H54 (cell line): Measurements from ENCODE around the gene PIGT.
A peak's percentile ranks its signal among the peaks of the same experiment; 100 is the strongest.

Experiments
- DNase-seq: peaks from one replicate; pipeline ENCODE4 v3.0.0; 2011; ENCODE audit warnings: low spot score, mixed read lengths; ENCODE audit not compliant: insufficient read length
- FAIRE-seq: peaks from 3 replicates; lab custom pipeline; 2011; peaks lifted over from hg19 to GRCh38; lab: Jason Lieb, UNC
- POLR2A ChIP-seq: IDR thresholded peaks from 2 replicates; pipeline ENCODE4 v1.6.1; 2011; ENCODE audit warnings: low read depth, mild to moderate bottlenecking, low read length

Gene PIGT

DNA sequence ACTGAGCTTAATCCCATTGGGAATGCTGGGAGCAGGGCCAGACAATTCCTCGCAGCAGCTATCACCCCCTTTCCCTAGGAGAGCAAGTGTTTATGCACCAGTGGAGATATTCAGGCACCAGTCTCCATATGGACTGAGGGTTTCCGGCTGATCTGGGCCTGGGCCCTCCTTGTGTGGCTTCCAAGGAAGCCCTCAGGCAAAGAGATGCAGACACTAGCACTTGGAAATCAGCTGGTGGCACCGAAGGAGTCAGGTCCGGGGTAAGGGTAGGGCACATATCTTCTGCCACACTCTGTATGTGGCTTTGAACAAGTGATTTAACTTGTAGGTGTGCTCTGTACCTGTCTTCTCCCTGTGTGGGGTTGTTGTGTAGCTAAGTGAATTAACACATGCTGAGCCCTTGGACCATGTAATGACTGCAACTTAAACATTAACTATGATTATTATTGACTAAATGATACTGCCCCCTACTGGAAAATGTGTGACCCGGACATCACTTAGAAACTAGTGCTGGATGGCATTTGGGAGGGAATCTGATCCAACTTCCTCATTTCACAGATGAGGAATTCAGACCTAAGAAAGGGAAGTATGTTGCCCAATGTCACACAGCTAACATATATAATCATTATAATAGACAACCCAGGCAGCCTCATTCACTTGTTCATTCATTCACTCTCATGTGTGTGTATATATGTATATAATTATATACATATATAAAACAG is 34.3 kb downstream of the PIGT start:
- no peak for TF ChIP-seq POLR2A
- DNase-seq (peak; percentile 29), FAIRE-seq (no peak)

DNA sequence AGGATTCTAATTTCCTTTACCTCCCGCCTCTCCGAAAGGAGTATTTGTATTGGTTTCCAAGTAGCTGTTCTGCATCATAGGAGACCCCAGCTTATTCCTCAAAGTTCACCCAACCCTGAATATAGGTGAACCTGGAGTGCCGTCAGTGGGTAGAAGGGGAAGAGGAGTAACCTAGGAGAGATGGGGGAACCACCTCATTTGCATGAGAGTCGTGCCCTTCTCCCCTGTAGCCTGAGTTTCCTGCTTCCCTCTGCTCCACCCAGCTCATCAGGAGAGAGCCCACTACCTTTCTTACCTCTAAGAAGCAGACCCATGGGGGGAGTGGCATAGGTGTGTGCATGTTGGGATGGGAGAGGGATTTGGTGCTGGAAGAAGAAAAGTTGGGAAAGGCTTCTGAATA is 36.3 kb downstream of the PIGT start:
- TF ChIP-seq POLR2A: no peak
- no peak for DNase-seq
- FAIRE-seq: no peak

DNA sequence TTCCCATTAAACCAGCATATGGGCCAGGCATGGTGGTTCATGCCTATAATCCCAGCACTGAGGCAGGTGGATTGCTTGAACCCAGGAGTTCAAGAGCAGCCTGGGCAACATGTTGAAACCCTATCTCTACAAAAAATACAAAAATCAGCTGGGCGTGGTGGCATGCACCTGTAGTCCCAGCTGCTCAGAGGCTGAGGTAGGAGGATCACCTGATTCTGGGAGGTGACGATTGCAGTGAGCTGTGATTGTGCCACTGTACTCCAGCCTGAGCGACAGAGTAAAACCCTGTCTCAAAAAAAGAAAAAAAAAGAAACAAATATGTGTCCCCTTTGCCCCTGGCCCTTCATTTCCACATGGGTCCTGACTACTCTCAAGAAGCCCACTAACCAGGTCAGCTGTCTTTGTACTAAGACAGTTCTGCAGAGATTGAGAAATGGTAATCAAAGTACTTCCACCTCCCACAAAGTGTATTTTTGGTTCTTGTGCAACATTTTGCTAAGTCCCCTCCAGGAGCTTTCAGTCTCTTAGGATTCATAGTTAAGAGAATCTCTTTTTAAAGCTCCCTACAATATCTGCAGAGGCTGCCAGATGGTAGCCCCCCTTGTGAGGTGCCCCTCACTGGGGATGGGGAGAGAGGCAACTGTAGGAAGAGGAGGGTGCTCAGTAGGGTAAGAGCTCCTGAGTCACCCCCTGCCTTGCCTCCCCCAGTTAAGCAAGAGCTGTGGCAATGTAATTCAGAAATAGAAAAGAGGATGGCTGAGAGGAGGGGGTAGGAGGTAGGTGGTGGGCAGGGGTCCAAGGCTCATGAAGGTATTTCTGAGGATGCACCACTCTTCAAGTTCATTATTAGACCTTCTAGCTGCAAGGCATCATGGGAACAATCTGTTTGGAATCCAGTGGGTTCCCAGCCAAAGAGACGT is 37.1 kb downstream of the PIGT start:
- FAIRE-seq: no peak
- no peak for TF ChIP-seq POLR2A
- no peak for DNase-seq

DNA sequence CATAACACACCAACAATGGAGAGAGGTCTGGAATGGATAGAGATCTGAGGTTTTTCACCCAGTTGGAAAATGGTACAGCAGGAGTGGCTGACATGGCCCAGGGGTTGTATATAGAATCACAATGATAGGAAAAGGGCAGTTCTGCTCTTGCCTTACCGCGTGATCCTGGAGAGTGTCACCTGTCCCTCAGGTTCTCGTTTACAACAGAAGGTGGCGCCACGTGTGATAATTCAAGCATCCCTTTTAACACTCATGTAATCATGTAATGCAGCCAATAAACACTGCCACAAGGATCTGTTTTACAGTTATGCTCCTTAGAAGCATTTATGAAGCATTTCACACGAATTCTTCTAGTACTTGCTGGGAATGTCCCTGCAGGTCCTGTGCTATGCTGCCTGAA is 40.7 kb downstream of the PIGT start:
- DNase-seq (no peak), FAIRE-seq (no peak)
- TF ChIP-seq POLR2A: no peak

DNA sequence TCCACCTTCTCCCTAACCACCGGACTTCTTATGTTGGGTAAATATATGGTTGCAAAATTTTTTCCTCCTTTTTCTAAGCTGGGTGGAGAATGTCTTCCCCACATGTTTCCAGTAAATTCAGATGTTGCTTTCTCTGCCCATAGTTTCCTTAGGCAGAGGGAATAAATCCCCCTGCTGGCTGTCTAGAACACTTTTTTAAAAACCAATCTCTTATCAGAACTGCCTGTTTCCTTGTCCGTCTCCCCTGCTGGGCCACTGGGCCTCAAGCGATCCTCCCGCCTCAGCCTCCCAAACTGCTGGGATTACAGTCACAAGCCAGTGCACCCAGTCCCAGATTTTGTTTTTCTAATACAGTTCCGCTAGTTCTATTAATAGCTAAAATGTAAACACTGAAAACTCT is 43.7 kb downstream of the PIGT start:
- DNase-seq: no peak
- TF ChIP-seq POLR2A: no peak
- FAIRE-seq: no peak

DNA sequence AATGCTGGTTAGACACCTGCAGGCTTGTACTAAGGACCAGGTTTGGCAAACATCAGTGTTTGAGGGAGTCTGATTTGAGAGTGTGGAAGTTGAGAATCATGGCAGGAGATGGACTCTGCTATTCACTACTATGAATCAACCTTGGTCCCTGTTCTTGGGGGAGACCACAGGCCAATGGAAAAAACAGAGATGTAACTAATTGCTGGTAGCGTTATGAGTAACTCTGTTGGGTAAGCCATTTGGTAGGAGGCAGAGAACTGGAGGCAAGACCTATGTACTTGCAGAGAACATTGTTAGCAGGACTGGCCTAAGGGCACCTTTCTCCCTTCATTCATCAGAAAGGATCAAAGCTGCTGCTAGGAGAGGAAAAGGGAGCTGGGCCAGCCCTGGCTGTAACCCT is 45.3 kb downstream of the PIGT start:
- FAIRE-seq: no peak
- TF ChIP-seq POLR2A: no peak

DNA sequence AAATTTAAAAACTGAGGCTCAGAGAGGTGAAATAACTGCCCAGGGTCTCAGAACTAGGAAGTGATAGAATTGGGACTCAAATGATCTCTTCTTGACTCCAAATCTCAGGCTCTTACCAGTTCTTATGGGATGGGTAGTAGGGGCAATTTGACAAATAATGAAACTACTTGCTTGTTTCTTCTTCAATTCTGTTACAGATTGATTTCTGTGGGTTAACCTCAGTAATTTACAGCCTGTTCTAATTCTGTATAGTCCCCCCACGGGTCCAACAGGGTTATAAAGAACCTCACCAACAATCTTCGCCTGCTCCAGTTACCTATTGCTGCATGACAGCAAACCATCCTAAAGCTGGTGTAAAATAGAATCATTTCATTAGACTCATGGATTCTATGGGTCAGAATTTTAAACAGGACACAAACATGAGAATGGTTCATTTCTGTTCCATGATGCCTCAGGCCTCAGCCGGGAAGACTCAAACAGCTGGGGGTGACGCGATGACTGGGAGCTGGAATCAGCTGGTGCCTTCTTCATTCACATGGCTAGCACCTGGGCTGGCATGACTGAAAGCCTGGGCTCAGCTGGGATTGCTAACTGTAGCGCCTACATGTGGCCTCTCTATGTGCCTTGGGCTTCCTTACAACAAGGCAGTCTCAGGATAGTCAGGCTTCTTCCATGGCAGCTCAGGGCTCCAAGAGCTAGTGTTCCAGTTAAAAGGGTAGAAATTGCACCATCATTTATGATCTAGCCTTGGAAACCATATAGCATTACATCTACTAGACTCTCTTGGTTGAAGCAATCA is 47.0 kb downstream of the PIGT start:
- FAIRE-seq (no peak), DNase-seq (no peak)
- no peak for TF ChIP-seq POLR2A

More for the DNA sequence above, 45.3 kb downstream of the PIGT start:
- no peak for DNase-seq

DNA sequence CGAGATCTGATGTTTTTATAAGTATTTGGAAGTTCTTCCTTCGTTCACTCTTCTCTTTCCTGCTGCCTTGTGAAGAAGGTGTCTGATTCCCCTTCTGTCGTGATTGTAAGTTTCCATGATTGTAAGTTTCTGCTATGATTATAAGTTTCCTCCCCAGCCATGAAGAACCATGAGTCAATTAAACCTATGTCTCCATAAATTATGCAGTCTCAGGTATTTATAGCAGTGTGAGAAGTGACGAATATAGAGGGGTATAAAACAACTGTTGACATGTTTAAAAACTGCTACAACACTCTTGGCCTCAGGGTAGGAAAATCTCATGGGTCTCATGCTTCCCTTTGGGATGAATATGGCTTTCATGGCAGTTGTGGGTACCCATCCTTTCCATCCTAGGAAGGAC is 47.8 kb downstream of the PIGT start:
- DNase-seq (no peak), FAIRE-seq (no peak)
- TF ChIP-seq POLR2A: no peak

DNA sequence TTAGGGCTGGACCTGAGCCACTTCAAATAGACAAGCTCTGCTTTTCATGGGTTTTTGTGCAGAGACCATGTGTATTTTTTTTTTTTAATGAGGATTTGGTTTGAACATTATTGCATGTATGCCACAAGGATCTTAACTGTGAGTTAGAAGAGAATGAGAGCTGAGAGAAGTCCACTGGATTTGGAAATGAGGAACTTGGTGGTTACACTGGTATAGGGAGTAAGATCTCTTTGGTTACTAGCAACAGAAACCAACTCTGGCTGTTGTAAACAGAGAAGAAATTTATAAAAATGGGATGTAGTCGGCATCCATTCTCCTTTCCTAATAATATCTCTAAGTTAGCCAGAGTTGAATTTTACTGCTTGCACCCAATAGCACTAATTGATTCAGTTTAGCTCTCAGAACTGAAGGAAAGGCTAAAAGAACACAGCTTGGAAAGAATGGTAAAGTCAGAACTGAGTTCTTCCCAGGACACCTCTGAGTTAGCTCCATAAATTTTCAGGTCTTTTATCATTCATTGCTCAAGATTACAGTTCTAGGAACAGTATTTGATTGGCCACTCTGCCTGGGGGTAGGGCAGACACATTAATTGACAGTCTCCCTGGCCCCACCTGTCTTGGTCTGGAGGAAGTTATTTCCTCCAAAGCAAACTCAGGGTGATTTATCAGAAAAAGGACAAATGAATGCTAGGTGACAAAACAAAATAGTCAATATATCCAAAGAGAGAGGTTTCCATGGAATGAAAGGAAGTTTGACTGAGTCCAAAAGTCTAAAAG is 49.7 kb downstream of the PIGT start:
- DNase-seq (no peak), FAIRE-seq (no peak)
- no peak for TF ChIP-seq POLR2A

DNA sequence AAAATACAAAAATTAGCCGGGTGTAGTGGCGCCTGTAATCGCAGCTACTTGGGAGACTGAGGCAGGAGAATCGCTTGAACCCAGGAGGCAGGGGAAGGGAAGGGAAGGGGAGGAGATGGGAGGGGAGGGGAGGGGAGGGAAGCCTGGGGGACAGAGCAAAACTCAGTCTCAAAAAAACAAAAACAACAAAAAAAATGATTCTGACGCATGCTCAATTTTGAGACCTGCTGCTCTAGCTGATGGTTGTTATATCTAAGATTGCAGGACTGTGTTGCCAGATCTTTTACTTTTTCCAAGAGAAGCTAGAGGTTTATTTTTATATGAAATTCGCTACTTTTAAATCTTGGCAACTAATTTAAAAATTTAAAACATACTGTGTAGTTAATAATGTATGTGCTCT is 51.2 kb downstream of the PIGT start:
- no peak for TF ChIP-seq POLR2A
- DNase-seq (no peak), FAIRE-seq (no peak)

DNA sequence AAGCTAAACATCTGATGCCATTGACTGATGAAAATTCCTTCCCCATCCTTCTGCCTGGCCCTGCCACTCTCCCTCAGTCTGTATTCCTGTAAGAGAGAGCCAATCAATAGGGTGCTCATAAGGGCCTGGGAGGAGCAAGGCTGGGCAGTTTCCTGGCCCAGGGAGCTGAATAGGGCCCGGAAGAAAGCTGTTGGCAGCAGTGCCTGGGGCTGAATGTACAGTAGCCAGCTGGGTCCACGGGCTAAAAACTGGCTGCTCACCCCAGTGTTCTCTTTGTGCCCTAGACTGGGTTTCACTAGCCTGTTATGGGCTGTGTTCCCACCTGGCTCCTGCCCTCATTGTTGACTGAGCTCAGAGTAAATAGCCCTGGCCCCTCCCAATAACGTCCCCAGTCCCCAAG is 51.9 kb downstream of the PIGT start:
- TF ChIP-seq POLR2A: no peak
- DNase-seq: no peak
- FAIRE-seq: no peak

DNA sequence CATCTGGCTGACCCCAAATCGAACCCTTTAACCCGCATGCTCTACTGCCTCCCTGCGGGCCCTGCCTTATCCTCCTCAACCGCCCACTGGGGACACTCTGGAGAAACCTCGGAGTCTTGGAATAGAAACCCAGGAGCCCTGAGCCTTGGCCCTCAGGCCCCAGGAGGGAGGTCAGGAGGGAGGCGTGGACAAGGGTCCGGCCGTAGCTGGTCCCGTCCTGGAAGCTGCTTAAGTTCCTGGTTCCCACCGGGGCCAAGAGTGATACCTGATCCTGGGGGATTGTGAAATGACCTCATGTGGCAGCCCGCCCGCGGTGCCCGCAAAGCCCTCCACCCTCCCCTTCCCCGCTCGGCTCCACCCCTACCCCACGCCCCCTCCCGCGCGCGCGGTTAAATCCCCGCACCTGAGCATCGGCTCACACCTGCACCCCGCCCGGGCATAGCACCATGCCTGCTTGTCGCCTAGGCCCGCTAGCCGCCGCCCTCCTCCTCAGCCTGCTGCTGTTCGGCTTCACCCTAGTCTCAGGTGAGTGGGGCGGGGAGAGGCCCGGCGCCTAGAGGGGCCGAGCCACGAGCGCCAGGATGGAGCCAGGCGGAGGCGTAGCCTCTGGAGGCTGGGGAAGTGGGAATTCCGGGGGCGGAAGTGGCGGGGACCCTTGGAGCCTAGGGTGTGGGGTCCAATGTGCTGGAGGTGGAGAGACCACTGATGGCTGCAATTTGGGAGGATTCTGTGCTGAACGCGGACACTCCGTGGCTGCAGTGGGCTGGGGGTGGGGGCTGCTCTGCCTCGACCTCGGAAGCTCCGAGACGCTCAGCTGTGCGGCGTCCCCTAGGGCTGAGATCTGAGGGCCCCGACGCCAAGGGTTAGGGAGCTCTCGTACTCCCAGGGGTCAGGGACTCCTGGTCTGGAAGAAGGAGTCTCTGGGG is 53.7 kb downstream of the PIGT start, which contains the start of gene WFDC2:
Gene WFDC2, plus strand, starts transcription at position 418 of the 926 bp plus-strand sequence. Its CDS starts 29 bp downstream, at position 447.
- TF ChIP-seq POLR2A: no peak
- no peak for DNase-seq
- FAIRE-seq: no peak
